ENCODE results near the gene ARL11. TPM values are rescaled to one million over a fixed set of nuclear protein-coding genes. Genes with fewer than 3 reads are reported as not detected.
"Not testable (repeated sequence)": the region's sequence is repeated elsewhere in the genome, so short reads cannot be mapped to it uniquely, and the experiment has no call there.

ARL11 gene
- total RNA-seq, 1 donor from 2014 or later, result 2.2 TPM

DNA sequence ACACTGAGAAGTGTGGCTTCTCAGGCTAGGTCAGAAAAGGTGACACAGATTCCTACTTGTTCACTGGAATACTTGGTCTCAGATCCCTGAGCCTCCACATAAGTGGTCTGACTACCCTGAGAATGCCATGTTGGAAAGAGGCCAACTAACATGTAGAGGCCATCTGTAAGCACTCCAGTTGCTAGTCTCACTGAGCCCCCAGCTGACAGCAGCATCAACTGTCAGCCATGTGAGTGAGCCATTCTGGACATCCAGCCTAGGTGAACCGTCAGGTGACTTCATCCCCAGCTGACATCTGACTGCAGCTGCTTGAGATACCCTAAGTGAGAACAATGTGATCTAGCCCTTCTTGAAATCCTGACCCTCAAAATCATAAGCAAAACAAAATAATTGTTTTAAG lies 18.1 kb upstream of the ARL11 start:
- intact Hi-C loops (cut with micrococcal nuclease), result no loop called here

DNA sequence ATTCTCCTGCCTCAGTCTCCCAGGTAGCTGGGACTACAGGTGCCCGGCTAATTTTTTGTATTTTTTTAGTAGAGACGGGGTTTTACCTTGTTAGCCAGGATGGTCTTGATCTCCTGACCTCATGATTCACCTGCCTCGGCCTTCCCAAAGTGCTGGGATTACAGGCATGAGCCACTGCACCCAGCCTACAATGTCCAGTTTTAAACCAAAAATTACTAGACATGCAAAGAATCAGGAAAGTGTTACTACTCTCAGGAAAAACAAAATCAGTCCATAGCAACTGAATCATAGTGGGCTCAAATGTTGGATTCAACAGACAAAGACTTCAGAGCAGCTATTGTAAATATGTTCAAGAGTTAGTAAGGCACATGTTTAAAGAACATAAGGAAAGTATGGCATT lies 16.3 kb upstream of the ARL11 start:
- intact Hi-C loops (cut with micrococcal nuclease), result not testable (repeated sequence)

DNA sequence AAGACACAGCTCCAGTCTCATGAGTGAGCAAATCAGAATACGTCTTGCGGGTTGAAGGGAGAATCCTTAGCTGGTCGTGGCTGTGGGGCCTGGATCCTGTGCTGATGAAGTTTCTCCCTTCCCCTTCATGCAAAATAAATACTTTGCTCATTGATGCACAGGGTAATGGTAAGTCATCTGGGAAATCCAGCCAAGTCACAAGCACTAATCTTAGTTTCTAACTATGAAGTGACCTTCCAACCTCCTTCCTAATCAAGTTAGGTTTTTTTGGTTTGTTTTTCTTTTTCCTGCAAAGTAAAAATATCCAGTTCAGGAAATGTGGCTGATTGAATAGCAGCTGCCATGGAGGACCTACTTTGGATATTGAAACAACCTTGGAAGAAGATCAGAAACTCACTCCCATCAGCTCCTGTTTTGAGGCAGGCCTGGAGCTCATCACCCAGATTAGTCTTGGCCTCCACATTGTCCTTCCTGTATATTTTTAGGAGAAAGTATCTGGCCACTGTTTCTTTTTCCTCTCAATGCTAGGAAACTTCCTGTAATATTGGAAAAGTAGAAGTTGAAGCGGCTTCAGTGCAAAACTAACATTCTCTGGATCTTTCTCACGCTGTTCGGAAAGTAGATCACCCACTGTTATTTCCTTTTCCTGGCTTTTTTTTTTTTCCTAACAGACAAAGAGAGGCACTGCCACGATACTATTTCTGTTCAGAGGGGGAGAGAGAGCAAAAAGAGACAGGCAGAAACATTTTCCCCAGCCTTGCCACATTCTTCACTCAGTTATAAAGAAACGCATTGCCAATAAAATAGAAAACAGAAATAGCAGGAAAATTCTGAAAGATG lies 12.3 kb upstream of the ARL11 start:
- intact Hi-C loops (cut with micrococcal nuclease), result no loop called here

DNA sequence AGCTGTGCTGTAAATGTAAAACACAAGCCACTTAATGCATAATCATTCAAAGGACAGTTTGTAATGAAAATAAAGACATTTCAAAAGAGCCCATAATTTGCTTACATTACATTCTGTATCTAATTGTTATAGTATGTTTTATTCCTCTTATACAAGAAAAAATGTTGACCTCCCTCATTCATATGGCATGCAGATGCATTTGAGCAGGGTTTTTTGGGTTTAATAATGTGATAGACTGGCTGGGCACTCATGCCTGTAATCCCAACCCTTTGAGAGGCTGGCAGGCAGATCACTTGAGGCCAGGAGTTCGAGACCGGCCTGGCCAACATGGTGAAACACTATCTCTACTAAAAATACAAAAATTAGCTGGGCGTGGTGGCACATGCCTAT lies 11.6 kb upstream of the ARL11 start:
- intact Hi-C loops (cut with micrococcal nuclease), result no loop called here

DNA sequence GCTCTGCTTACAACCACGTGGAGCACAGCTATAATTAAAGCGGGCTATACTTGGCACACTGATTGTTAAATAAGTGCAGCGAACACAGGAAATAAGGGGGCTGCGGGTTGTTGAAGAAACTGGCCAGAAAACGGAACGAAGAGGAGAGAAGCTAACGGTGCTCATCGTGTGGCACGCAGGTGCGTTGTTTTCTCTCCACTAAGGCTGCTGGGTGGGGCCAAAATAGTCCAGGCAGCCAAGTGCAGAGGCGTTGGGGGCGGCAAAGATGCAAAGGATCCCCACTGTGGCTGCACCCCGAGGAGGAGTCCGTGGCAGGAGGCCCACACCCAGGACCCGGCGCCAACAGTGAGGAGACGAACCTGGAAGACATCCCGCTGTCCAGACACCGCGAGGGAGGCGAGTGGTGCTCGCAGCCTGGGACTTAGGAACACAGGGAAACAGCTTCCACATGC lies 8.1 kb upstream of the ARL11 start:
- intact Hi-C loops (cut with micrococcal nuclease), result no loop called here

DNA sequence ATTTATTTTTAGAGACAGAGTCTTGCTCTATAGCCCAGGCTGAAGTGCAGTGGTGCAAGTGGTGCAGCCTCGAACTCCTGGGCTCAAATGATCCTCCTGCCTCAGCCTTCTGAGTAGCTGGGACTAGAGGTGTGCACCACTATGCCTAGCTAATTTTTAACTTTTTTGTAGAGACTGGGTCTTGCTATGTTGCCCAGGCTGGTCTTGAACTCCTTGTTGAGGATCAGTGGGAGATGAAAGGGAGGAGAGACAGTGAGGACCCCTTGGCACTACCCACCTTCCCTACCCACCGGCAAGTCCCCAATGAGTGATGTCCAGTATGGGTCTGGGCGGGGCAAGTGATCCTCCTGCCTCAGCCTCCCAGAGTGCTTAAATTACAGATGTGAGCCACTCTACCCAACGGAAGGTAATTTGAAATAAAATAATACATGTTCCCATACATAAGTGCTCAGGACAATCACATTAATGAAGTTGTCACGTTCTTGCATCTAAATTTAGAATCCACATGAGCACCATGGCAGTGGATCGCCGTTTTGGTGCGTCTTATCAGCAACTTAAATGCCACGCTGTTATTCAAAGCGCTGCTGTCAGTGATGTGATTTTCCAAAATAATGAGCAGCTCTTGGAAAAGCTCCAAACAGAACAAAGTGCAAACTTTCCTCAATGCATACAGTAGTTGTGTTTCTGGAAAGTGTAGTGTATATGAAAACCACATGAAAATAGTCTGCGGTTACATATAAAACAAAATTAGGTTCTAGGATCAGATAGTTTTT lies 5.9 kb upstream of the ARL11 start:
- intact Hi-C loops (cut with micrococcal nuclease), result no loop called here

DNA sequence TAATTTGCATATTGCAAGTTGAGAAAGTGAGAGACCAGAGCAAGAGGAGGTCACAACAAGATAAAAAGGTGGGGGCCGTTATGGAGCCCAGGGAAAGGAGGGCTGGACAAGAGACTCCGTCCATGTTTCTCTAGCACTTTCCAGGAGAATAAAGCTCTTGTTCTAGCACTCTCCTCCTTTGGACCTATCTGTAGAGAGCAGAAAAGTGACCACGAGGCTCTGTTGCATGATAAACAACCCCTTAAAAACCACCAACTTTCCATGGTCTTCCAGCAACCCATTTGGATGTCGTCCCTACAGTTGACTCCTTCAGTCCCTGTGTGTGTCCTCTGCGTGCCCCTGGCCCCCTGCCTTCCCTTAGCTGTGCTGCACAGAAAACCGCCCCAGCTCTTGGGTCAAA lies 4.1 kb upstream of the ARL11 start:
- intact Hi-C loops (cut with micrococcal nuclease), result no loop called here

DNA sequence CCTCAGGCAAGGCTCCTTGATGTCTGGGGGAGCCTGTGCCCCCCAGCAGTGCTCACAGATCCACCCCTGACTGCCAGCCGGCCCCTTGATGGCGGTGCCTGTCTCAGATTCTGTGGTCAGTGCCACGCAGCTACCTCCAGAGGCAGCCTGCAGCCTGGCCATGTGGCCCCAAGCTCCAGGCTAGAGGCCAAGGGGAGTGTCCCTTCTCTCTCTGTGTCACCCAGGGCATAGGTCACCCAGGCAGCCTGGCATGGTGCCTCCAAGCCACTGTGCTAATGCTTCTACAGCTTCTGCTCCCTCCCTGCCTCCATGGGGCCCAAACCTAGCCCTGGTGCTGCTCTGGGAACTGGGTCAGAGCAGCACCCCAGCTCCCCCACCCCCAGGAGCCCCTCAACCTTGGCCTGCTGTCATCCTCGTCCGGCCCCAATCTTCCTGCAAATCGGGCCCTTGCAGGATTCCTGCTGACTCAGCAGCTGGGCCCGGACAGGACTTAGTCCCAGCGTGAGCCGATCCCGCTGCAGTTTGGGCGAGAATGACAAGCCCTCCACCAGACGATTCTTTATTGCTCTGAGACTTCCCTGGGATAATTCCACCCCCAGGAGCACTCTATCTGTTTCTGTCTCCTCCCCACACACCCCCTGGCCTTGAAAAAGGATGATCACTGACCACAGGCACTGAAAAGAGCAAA lies 2.8 kb upstream of the ARL11 start:
- intact Hi-C loops (cut with micrococcal nuclease), result no loop called here

DNA sequence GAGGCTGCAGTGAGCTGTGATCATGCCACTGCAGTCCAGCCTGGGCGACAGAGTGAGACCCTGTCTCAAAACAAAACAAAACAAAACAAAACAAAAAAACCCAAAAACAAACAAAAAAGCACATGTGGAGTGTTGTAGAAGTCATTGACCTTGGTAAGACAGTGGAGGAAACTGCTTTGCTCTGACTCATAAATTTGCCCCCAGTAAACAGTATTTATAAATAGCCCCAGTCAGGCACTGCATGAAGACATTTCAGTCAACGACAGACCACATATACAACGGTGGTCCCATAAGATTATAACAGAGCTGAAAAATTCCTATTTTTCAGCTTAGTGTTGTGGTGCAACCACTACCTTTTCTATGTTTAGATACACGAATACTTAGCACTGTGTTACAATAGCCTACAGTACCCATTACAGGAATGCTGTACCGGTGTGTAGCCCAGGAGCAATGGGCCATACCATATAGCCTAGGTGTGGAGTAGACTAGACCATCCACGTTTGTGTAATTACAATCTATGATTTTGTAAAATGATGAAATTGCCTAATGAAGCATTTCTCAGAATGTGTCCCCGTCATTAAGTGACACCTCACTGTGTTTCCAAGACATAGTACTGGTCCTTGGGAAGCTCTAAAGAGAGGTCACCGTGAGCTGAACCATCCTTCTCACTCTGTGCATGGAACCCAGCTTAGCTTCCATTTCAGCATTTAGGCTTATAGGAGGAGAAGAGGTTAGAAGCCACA lies 1.1 kb downstream of the ARL11 start:
- intact Hi-C loops (cut with micrococcal nuclease), result no loop called here

DNA sequence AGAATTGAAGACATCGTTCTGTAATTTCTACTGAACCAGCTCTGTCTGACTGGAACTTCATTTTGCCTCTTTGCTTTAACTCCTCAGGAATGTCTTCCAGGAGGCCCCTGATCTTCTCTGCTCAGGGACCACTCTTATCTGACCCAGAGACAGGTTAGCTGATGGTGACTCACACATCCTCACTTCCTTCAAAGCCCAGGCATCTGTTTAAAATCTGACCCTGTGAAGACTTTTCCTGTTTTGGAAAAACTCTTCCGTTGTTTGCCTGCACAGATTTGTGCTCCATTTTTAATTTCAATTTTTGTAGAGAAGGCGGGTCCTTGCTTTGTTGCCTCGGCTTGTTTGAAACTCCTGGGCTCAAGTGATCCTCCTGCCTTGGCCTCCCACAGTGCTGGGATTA lies 1.6 kb downstream of the ARL11 start:
- intact Hi-C loops (cut with micrococcal nuclease), result no loop called here

DNA sequence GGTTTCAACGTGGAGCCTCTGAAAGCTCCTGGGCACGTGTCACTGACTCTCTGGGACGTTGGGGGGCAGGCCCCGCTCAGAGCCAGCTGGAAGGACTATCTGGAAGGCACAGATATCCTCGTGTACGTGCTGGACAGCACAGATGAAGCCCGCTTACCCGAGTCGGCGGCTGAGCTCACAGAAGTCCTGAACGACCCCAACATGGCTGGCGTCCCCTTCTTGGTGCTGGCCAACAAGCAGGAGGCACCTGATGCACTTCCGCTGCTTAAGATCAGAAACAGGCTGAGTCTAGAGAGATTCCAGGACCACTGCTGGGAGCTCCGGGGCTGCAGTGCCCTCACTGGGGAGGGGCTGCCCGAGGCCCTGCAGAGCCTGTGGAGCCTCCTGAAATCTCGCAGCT lies 2.3 kb downstream of the ARL11 start:
- intact Hi-C loops (cut with micrococcal nuclease), result no loop called here

DNA sequence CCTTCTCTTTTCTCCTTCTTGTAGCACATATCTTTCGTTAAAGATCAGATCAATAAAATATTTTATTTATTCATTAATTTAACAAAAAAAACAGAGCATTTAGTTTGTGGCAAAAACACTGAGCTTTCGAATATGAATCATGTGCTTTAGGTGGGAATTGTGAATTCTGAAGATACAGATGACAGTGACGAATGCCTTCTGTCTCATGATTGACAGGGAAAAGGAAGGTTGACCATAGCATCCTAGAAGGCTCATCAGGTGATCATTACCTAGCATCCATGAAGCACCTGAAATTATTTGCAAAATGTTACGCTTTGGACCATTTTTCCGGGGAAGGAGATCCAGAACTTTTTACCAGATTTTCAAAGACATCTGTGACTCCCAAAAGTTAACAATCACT lies 3.8 kb downstream of the ARL11 start:
- intact Hi-C loops (cut with micrococcal nuclease), result no loop called here

DNA sequence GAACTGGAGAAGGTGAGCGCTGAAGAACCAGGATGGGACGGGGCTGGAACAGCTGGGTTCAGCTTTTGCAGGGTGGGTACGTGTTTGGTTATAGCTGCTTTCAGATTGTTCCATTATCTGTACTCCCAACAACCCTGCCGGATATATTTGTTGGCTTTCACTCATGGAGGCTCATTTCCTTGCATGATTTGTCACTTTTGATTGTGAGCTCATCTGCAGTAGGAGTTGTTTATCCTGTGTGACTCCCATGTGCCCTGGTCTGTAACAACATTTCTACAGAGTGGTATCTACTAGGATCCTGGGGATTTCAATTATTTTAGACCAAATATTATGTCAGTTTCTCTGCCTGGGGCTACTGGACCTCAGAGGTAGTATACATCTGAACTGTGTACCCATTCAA lies 5.4 kb downstream of the ARL11 start:
- intact Hi-C loops (cut with micrococcal nuclease), result no loop called here

DNA sequence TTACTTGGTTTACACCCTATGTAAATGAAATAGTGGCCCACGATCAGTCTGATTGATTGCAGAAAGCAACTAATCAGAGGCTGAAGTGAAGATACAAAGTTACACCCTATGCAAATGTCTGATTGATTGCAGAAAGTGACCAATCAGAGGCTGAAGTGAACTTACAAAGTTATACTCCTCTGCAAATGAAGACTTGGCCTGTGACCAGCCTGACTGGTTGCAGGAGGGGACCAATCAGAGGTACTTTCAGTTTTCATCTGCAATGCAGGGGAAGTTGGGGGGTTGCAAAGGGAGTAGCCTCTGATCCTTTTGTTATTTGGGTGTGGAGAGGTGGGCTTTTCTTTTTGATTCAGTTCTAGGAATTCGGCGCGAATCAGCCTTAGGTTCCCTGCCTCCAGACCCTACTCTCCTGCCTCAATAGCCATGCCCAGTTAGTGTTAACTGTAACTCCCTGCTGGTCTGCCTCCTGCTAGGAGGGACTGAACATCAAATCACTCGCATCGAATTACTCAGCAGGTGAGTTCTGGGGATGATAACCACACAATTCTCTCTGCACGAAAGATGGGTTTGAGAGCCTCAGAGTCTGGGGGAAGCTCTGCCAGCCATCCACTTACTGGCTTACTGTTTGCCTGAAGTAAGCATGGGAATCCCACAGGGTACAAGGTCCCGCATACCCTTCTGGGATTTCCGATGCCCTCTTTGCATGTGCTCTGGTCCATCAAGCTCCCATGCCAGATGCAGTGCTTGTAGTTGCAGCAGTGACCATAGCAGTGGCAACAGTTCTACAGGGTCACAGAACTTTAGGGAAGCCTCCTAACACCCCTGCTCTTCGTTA lies 7.5 kb downstream of the ARL11 start:
- intact Hi-C loops (cut with micrococcal nuclease), result no loop called here

DNA sequence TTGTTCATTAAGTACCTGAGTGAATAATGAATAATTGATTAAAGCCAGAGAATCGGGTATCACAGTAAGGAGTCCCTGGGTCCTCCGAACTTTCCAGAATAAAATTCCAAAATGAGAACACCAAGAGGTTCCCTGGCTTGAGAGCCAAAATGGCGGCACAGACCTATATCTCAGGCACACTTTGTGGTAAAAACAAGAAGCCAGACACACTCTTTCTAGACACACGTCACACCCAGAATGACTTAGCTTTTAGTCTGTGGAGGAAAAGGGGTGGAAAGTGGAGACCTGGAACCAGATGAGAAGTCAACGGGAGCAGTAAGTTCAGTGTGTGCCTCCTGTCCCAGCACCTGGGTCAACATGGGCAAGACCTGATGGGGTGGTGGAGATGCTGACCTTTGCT lies 8.4 kb downstream of the ARL11 start:
- intact Hi-C loops (cut with micrococcal nuclease), result no loop called here

DNA sequence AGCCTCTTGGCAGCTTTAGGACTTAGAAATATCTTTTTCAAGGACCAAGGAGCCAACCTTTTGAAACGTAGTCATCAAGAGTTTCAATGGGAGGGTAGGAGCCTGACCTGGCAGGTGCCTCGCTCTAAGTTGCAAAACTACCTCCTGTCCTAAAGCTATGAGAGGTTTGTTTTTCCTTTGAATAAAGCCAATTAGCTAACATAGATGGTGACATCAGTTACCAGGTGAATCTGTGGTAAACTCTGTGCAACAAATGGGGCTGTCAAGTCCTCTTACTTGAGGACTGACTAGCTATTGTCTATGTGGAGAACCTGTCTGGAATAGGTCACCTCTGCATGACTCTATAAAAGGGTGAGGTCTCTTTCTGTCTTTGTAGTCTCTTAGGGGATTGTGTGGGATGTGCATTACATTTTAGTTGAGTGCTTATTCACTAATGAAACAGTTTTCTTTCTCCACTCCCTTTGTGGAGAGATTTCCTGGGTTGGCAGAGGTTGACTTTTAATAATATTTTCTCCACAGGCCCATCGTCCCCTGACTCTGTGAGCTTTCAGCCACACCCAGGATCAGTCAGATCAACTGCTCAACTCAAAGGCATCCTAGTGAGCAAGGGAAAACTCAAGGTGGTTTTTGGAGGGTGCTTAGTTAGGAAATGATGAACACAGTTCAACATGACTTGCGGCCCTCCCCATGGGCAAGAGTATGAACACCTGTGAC lies 9.9 kb downstream of the ARL11 start:
- intact Hi-C loops (cut with micrococcal nuclease), result no loop called here

DNA sequence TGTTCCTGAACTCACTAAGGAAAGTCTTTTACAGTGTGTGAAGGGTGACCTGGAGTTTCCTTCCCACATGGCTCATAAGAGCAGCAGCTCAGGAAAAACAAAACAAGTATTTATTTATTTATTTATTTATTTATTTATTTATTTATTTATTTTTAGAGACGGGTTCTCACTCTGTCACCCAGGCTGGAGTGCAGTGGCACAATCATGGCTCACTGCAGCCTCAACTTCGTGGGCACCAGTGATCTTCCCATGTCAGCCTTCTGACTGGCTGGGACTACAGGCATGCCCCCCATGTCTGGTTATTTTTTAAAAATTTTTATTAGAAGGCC lies 10.4 kb downstream of the ARL11 start:
- intact Hi-C loops (cut with micrococcal nuclease), result no loop called here

DNA sequence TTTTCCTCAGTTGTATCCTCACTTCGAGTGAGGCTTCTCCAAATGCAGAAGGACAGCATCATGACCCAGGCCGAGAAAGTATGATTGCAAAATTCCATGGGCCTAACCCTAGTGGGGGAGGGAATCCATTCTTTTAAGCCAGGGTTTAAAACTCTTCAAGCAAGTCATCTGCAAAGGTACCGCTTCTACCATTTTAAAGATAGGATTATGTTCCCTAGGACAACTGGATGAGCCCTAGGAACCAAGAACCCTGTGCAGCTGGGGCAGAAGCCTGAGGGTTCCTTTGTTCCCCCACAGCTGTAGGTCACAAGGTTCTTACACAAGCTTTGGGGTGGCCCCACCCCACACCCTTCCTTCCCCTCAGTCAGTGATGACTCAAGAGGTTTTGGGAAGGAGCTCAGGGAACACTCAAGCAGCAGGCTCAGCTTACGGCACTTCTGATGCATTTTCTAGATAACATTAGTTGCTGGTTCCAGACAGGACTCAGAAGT lies 13.5 kb downstream of the ARL11 start:
- intact Hi-C loops (cut with micrococcal nuclease), result no loop called here

DNA sequence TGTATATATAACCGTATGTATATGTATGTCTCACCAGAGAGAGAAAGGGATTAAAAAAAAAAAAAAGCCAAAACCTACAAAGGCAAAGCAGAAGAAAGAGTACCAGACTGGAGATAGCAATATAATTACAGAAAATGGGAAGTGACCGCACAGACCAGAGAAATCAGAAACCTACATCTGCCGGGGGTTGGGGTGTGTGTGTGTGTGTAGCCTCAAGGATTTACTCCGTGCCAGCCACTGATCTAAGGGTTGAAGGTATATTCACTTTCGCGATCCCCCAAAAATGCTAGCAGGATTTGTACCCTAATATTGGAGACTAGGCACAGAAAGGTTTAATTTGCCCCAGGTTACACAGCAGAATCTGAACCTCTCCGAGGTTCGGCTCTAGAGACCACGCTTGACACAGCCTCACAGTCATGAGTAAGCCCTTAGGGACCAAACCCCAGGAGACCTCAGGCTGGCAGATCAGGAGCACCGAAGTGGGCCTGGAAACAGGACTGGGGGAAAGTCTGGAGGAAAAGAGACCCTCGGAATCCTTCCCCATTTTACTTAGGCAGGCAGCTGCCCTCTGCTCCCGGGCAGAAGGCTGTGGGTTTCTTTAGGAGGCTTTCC lies 14.8 kb downstream of the ARL11 start:
- intact Hi-C loops (cut with micrococcal nuclease), result no loop called here

Measured in T-helper 2 cell treated with Interferon-gamma antibody and Interleukin-4, amounts not matched to agents 100 ng/mL and 5 ng/mL, for 36 hours (primary cell).